AG08395 (cell line): ENCODE measurements around the gene PLXND1.
"Not testable (repeated sequence)": the region's sequence is repeated elsewhere in the genome, so short reads cannot be mapped to it uniquely, and the experiment has no call there.

Experiments
- DNase-seq: peaks from one replicate; pipeline ENCODE4 v3.0.0; 2012; ENCODE audit warnings: mixed read lengths, low spot score

The PLXND1 gene

GRCh38 chr3:129524081-129524480, 82.4 kb downstream of the PLXND1 start:
- DNase-seq, result no peak

DNA sequence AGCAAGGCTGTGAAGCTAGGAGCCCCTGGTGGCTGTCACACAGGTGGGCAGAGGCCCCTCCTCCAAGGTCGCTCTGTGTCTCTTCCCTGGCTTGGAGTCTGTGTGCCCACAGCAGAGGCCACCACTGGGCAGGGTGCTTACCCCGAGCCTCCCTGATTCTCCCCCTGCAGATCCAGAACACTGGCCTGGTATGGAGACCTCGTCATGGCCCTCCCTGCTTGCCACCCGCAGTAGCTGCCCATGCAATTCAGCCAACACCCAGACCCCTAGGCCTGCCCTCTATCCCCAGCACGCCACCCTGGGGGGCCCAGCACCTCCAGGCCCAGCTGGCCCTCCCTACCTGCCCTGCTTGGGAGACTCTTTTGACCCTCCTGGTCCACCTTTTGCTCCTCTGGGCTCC, 83.5 kb downstream of the PLXND1 start:
- DNase-seq, result no peak

DNA sequence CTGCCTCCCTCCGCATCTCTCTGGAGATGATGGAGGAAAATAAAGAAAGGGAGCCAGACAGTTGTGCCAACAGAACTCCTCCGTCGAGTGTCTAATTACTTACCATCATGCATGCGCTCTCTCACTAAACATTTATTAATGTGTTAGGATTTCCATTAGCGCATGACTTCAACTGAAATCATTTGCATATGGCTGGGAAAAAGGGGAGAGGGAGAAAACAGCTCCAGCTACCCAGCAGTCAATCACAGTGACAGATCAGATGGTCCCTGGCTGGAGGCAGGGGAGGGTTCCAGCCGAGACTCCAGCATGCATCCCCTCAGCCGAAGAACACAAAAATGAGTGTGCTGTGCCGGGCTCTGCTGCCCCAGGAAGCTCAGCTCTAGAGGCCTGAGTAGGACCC, 84.9 kb downstream of the PLXND1 start:
- no peak for DNase-seq

DNA sequence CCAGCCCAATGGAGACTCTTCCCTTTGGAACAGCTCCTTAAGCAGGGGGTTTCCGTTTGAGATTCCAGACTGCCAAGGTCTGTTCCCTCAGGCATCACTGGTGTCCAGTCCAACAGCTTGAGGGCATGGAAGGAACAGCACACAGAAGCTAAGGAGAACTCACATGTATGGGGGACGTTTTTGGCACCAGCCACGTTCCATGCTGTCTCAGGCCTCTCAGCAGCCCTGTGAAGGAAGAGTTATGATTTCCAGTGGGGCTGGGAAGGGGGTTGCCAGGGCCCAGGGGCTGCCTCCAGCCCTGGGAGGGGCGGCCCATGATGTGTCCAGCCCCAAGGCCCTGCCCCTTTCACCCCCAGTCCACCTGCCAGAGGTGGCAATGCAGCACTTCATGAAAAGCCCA, 85.5 kb downstream of the PLXND1 start:
- no peak for DNase-seq

GRCh38 chr3:129519896-129520715, 86.4 kb downstream of the PLXND1 start:
- no peak for DNase-seq

GRCh38 chr3:129519449-129519848, 87.0 kb downstream of the PLXND1 start:
- DNase-seq, result no peak

DNA sequence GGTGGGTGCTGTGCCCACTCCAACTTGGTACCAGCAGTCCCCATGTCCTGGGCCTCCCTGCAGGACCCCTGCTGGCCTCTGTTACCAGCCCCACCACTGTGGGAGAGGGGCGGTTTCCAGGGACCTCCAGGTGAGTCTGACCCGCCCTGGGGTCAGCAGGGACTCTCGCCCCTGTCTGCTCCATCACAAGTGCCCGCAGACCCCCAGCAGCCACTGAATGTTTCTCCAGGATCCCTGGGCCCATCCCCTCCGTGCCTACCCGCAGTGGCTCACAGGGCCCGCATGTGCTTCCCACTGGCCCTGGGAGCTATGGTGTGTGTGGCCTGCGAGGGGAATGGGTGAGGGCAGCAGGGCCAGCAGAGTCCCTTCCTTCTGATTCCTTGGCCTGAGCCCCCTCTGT, 87.9 kb downstream of the PLXND1 start:
- DNase-seq, result no peak

DNA sequence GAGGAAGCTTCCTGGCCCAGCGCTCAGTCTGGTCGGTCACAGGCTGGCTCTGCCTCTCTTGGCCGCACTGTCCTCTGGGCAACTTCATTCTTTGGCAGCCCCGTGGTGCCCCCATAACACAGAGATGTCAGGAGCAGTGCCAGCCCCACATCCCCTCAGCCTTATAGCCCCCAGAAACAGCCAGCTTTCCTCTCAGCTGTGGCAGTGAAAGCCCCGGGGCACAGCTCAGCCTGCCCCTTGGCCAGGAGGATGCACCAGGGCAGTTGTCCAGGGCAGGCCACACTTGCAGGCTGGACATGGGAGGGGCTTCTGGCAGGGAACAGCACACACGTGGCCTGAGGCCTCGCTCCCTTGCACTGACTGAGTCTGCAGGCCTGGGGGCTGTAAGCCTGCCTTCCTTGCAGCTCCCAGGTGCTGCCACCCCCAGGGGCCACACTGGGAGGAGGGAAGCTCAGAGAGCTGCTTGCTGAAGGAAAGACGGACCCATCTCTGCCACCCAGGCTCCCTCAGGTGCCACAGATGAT, 88.4 kb downstream of the PLXND1 start:
- DNase-seq, result no peak

- DNase-seq, result no peak
These were observed 89.0 kb downstream of the PLXND1 start for GRCh38 chr3:129517516-129517915.

- DNase-seq, result not testable (repeated sequence)
These were observed 90.5 kb downstream of the PLXND1 start for GRCh38 chr3:129515821-129516432.

DNA sequence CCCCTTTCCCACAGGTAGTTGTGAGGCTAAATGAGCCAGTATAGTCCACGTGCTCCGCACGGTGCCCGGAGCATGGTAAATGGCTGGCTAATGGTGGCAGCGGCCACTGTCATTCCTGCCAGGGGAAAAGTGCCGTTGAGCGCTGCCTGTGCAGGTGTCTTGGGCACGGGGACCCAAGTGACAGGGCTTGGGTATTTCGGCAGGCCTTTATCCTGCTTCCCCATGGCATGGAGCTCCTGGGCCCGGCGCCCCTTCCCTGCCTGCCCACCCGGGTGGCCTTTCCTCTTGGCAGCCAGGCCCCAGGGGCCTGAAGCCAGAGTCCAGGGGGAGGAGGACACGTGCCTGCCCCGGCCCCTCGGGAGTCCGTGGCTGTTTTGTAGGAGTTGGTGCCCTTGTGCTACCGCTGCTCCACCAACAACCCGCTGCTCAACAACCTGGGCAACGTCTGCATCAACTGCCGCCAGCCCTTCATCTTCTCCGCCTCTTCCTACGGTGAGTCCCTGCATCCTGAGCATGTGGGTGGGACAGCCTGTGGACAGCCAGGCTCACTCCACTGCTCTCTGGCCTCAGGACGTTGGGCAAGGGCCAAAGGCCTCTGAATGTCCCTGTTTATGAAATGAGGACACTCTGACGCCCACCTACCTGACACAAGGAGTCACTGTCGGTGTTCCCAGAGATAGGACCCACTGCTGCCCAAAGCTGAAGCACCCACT, 91.2 kb downstream of the PLXND1 start:
- not testable (repeated sequence) for DNase-seq

DNA sequence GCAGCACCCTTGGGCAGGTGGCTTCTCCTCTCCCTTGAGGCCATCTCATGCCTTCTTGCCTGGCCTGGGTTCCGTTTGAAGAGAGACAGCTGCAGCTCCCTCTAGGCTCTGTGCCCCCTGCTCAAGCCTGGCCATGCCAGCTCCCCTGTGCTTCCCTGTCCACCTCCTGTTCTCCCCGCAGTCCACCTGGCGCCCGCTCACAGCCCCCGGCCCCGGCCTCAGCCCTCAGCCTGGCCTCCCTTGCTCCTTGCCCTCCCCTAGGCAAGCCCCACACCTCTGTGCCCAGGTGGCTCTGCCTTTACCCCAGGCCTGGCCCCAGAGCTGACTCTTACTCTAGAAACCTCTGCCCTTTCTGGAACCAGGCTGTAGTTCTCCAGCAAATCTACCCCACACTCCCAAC, 91.9 kb downstream of the PLXND1 start:
- DNase-seq, result no peak

DNA sequence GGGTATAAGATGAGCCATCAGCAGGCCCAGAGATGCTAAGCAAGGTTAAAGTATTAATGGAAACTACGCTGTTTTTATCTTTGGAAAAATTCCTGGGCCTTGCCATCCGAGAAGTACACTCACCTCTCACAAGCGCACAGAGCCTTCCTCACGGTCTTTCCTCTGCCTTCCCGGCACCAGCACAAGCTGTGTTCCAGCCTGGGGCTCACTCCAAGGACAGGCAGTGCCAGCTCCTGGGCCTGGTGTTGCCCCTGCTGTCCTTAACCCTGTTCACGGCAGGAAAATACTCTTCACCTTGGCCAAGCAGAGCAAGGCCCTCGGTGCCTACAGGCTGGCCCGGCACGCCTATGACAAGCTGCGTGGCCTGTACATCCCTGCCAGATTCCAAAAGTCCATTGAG, 92.4 kb downstream of the PLXND1 start:
- no peak for DNase-seq

DNA sequence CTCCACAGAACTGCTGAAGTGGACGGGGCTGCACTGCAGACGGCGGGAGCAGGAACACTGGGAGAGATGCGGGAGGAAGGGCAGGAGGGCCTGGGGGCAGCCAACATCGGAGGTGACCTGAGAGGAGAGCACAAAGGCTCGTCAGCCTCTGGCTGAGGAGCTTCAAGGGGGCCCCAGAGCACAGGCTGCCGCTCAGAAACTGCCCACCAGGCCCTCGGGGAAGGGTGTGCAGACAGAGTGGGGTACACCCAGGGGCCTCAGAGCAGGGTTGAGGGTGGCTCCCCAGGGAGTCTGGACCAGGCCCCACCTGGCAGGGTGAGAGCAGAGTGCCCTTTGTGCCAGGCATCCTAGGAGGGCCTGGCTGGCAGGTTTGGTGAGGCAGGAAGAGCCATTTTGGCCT, 92.8 kb downstream of the PLXND1 start:
- DNase-seq, result no peak

DNA sequence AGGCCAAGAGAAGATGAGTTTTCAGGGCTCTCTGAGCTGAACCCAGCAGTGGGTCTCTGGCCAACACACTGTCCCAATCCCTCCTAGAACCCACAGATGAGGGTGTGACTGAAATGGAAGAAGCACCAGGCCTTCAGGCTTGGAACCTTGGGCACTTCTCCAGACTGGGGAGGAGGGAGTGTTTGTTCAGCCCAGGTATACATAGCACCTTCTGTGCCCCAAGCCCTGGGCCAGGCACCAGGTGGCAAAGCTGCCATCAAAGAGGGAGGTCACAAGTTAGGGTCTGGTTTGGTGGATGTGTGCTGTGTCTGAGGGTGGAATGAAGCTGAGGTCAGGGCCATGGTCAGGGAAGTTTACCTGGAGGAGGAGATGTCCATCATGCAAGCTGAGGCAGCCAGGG, 93.9 kb downstream of the PLXND1 start:
- DNase-seq, result no peak

DNA sequence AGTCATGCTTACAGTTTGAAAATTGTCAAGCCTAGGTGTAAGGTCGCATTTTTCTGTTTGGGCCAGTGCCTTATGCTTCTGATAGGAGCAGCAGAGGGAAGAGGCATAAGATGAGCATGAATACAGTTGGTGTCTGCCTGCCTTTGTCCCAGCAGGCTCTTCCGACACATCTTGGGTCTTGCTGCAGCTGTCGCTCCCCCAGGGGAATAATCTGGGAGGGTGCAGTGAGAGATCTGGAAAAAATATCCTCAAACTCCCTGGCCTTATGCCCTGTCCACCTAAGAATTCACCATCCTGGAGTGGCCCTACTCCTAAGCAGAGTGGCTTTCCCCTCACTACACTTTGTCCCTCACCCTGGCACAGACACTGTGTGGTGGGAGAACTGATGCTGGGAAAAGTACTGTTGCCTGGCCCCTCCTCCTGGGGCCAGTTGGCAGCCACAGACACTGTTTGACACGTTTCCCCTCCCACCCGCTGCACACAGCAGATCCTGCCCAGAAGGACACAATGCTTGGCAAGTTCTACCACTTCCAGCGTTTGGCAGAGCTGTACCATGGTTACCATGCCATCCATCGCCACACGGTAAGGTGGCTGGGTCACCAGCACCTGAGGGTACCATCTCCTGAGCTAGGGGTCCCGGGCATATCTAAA, 99.2 kb downstream of the PLXND1 start:
- DNase-seq, result no peak

DNA sequence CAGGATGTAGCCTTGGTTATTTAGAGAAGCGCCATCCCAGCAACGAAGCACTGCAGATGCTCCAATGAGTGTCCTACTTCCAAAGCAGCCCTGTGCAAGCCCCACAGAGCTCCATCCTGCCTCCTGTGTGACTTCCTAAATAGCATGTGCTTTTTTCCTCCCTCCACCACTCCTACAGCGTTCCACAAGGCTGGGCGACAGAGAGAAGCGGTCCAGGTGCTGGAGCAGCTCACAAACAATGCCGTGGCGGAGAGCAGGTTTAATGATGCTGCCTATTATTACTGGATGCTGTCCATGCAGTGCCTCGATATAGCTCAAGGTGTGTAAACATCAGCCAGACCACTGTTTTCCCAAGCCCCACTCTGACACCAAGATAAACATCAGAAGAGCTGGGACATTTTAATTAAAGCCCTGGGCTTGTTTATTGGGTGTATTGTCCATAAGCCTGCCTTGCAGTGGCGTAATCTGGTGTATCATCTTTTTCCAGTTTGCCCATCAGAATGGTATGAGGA, 100.2 kb downstream of the PLXND1 start:
- no peak for DNase-seq

GRCh38 chr3:129505341-129505740, 101.1 kb downstream of the PLXND1 start:
- no peak for DNase-seq
